HG03025 (cell line): Measurements from ENCODE around the gene ZSCAN16.

Source experiments
- ATAC-seq: cut with Tn5 transposase; IDR thresholded peaks from one replicate; pipeline ENCODE4 v1.9.1; 2021; ENCODE audit warnings: mild to moderate bottlenecking, moderate library complexity; ENCODE audit not compliant: unreplicated experiment, low FRiP score

The ZSCAN16 gene

GRCh38 chr6:28125401-28125800 lies 992 bp downstream of the ZSCAN16 start:
- no peak for ATAC-seq

GRCh38 chr6:28134015-28134414 lies 9.6 kb downstream of the ZSCAN16 start:
- no peak for ATAC-seq

- ATAC-seq = no peak
Observed at GRCh38 chr6:28134716-28135115, 10.3 kb downstream of the ZSCAN16 start.

- ATAC-seq = no peak
Observed at GRCh38 chr6:28135393-28135792, 11.0 kb downstream of the ZSCAN16 start.

GRCh38 chr6:28136585-28137504 lies 12.4 kb downstream of the ZSCAN16 start:
- ATAC-seq = peak; percentile 61

- ATAC-seq = no peak
Observed at GRCh38 chr6:28137505-28137981, 13.1 kb downstream of the ZSCAN16 start.

- no peak for ATAC-seq
Observed at GRCh38 chr6:28139860-28140543, 15.6 kb downstream of the ZSCAN16 start.

GRCh38 chr6:28140616-28141015 lies 16.2 kb downstream of the ZSCAN16 start:
- no peak for ATAC-seq

GRCh38 chr6:28141500-28142329 lies 17.3 kb downstream of the ZSCAN16 start, which contains the start of gene ZKSCAN8:
TSS of gene ZKSCAN8 (plus strand) at chr6:28141883. CDS start at chr6:28148408, 6,525 bp downstream.
- ATAC-seq = peak; percentile 84

- no peak for ATAC-seq
Observed at GRCh38 chr6:28142446-28142845, 18.0 kb downstream of the ZSCAN16 start.

GRCh38 chr6:28145231-28145630 lies 20.8 kb downstream of the ZSCAN16 start:
- ATAC-seq = no peak

- ATAC-seq = no peak
Observed at GRCh38 chr6:28152531-28152930, 28.1 kb downstream of the ZSCAN16 start.

GRCh38 chr6:28153546-28153945 lies 29.1 kb downstream of the ZSCAN16 start:
- ATAC-seq = no peak

- no peak for ATAC-seq
Observed at GRCh38 chr6:28154357-28154756, 29.9 kb downstream of the ZSCAN16 start.

- ATAC-seq = no peak
Observed at GRCh38 chr6:28158318-28158717, 33.9 kb downstream of the ZSCAN16 start.

GRCh38 chr6:28159029-28159607 lies 34.7 kb downstream of the ZSCAN16 start:
- no peak for ATAC-seq

- no peak for ATAC-seq
Observed at GRCh38 chr6:28160233-28160632, 35.8 kb downstream of the ZSCAN16 start.

GRCh38 chr6:28161410-28162079 lies 37.1 kb downstream of the ZSCAN16 start:
- ATAC-seq = no peak

- no peak for ATAC-seq
Observed at GRCh38 chr6:28165563-28165962, 41.2 kb downstream of the ZSCAN16 start.

- no peak for ATAC-seq
Observed at GRCh38 chr6:28167068-28167467, 42.7 kb downstream of the ZSCAN16 start.
